Dendritic cell treated with granulocyte-macrophage colony-stimulating factor and Interleukin-4, amounts not matched to agents 40 ng/mL and 50 ng/mL, for 4 days (primary cell): ENCODE results near the gene SEC14L1.

Source experiments
- H3K27ac Mint-ChIP-seq: one replicate; pipeline ENCODE4 v1.8.0; 2022; ENCODE audit warnings: mild to moderate bottlenecking, mixed read lengths
- H3K27me3 Mint-ChIP-seq: one replicate; pipeline ENCODE4 v1.8.0; 2022; ENCODE audit warnings: mild to moderate bottlenecking, mixed read lengths
- H3K36me3 Mint-ChIP-seq: one replicate; pipeline ENCODE4 v1.8.0; 2022; ENCODE audit warnings: low read depth, mixed read lengths
- H3K4me1 Mint-ChIP-seq: one replicate; pipeline ENCODE4 v1.8.0; 2022; ENCODE audit warnings: low read depth, mixed read lengths
- H3K4me3 Mint-ChIP-seq: one replicate; pipeline ENCODE4 v1.8.0; 2022; ENCODE audit warnings: mild to moderate bottlenecking, moderate library complexity, mixed read lengths
- H3K9me3 Mint-ChIP-seq: one replicate; pipeline ENCODE4 v1.8.0; 2022; ENCODE audit warnings: mixed read lengths
- intact Hi-C: fragments of 100-400 bp; cut with micrococcal nuclease; formaldehyde crosslinking; loops from one replicate; pipeline ENCODE4 v1.15.0; 2022

Gene SEC14L1

GRCh38 chr17:77174928-77175661, 34.3 kb downstream of the SEC14L1 start:
- Mint-ChIP-seq H3K4me1 (peaks cover 30% of the 10 kb centered on the region), H3K36me3 (peaks cover 84% of the 10 kb centered on the region), H3K27ac (no peak overlapping the region), H3K4me3 (no peak overlapping the region), H3K9me3 (peaks cover 39% of the 10 kb centered on the region), H3K27me3 (no peaks in the 10 kb centered on the region)
- intact Hi-C loops = no loop called here

GRCh38 chr17:77177002-77177741, 36.4 kb downstream of the SEC14L1 start:
- peaks cover 47% of the 10 kb centered on the region for H3K4me1 Mint-ChIP-seq
- H3K27me3 Mint-ChIP-seq = no peaks in the 10 kb centered on the region

GRCh38 chr17:77178050-77178449, 37.3 kb downstream of the SEC14L1 start:
- Mint-ChIP-seq H3K27me3 (no peaks in the 10 kb centered on the region), H3K4me1 (peaks cover 49% of the 10 kb centered on the region), H3K9me3 (peaks cover 25% of the 10 kb centered on the region), H3K36me3 (peaks cover 81% of the 10 kb centered on the region), H3K4me3 (no peak overlapping the region), H3K27ac (no peak overlapping the region)
- intact Hi-C loops = no loop called here

More at GRCh38 chr17:77177002-77177741, 36.4 kb downstream of the SEC14L1 start:
- intact Hi-C loops = no loop called here
- H3K9me3 Mint-ChIP-seq = peaks cover 33% of the 10 kb centered on the region
- H3K4me3 Mint-ChIP-seq = no peak overlapping the region
- no peak overlapping the region for H3K27ac Mint-ChIP-seq
- peaks cover 85% of the 10 kb centered on the region for H3K36me3 Mint-ChIP-seq

- no peaks in the 10 kb centered on the region for H3K27me3 Mint-ChIP-seq
- peaks cover 45% of the 10 kb centered on the region for H3K4me1 Mint-ChIP-seq
- H3K4me3 Mint-ChIP-seq = no peak overlapping the region
These were observed 37.8 kb downstream of the SEC14L1 start for GRCh38 chr17:77178563-77178962.

GRCh38 chr17:77180503-77181357, 40.0 kb downstream of the SEC14L1 start:
- H3K9me3 Mint-ChIP-seq = no peaks in the 10 kb centered on the region
- H3K4me3 Mint-ChIP-seq = no peak overlapping the region
- H3K27me3 Mint-ChIP-seq = no peaks in the 10 kb centered on the region
- H3K4me1 Mint-ChIP-seq = peaks cover 45% of the 10 kb centered on the region
- intact Hi-C loops = no loop called here
- peaks cover 57% of the 10 kb centered on the region for H3K36me3 Mint-ChIP-seq
- peak overlapping the region; percentile 61 for H3K27ac Mint-ChIP-seq

More at GRCh38 chr17:77178563-77178962, 37.8 kb downstream of the SEC14L1 start:
- Mint-ChIP-seq H3K27ac (no peak overlapping the region), H3K9me3 (peaks cover 19% of the 10 kb centered on the region), H3K36me3 (peaks cover 76% of the 10 kb centered on the region)
- intact Hi-C loops = no loop called here

GRCh38 chr17:77182205-77183172, 41.7 kb downstream of the SEC14L1 start:
- peaks cover 47% of the 10 kb centered on the region for H3K36me3 Mint-ChIP-seq
- H3K27me3 Mint-ChIP-seq = no peaks in the 10 kb centered on the region
- peak overlapping the region; percentile 50 for H3K4me3 Mint-ChIP-seq
- no peaks in the 10 kb centered on the region for H3K9me3 Mint-ChIP-seq
- H3K27ac Mint-ChIP-seq = peak overlapping the region; percentile 61
- H3K4me1 Mint-ChIP-seq = peaks cover 48% of the 10 kb centered on the region
- intact Hi-C loops = no loop called here

- Mint-ChIP-seq H3K27me3 (no peaks in the 10 kb centered on the region), H3K4me1 (peaks cover 53% of the 10 kb centered on the region), H3K4me3 (no peak overlapping the region), H3K36me3 (peaks cover 37% of the 10 kb centered on the region), H3K27ac (no peak overlapping the region), H3K9me3 (no peaks in the 10 kb centered on the region)
- intact Hi-C loops = no loop called here
These were observed 43.7 kb downstream of the SEC14L1 start for GRCh38 chr17:77184474-77184873.

GRCh38 chr17:77185137-77185536, 44.4 kb downstream of the SEC14L1 start:
- no peak overlapping the region for H3K4me3 Mint-ChIP-seq
- peaks cover 31% of the 10 kb centered on the region for H3K36me3 Mint-ChIP-seq
- H3K4me1 Mint-ChIP-seq = peaks cover 57% of the 10 kb centered on the region
- no peaks in the 10 kb centered on the region for H3K9me3 Mint-ChIP-seq
- intact Hi-C loops = no loop called here
- no peak overlapping the region for H3K27ac Mint-ChIP-seq
- no peaks in the 10 kb centered on the region for H3K27me3 Mint-ChIP-seq

GRCh38 chr17:77186141-77186604, 45.4 kb downstream of the SEC14L1 start:
- H3K36me3 Mint-ChIP-seq = peaks cover 31% of the 10 kb centered on the region

GRCh38 chr17:77188084-77189066, 47.6 kb downstream of the SEC14L1 start:
- intact Hi-C loops = no loop called here
- no peaks in the 10 kb centered on the region for H3K9me3 Mint-ChIP-seq
- H3K4me1 Mint-ChIP-seq = peaks cover 36% of the 10 kb centered on the region

More at GRCh38 chr17:77186141-77186604, 45.4 kb downstream of the SEC14L1 start:
- no peak overlapping the region for H3K4me3 Mint-ChIP-seq
- intact Hi-C loops = no loop called here
- H3K9me3 Mint-ChIP-seq = no peaks in the 10 kb centered on the region
- H3K27me3 Mint-ChIP-seq = no peaks in the 10 kb centered on the region
- peaks cover 55% of the 10 kb centered on the region for H3K4me1 Mint-ChIP-seq
- H3K27ac Mint-ChIP-seq = no peak overlapping the region

GRCh38 chr17:77189148-77189547, 48.4 kb downstream of the SEC14L1 start:
- H3K9me3 Mint-ChIP-seq = no peaks in the 10 kb centered on the region
- H3K27ac Mint-ChIP-seq = no peak overlapping the region
- intact Hi-C loops = no loop called here
- peaks cover 47% of the 10 kb centered on the region for H3K36me3 Mint-ChIP-seq
- H3K27me3 Mint-ChIP-seq = no peaks in the 10 kb centered on the region
- no peak overlapping the region for H3K4me3 Mint-ChIP-seq
- peaks cover 36% of the 10 kb centered on the region for H3K4me1 Mint-ChIP-seq

More at GRCh38 chr17:77188084-77189066, 47.6 kb downstream of the SEC14L1 start:
- Mint-ChIP-seq H3K27me3 (no peaks in the 10 kb centered on the region), H3K27ac (no peak overlapping the region), H3K4me3 (no peak overlapping the region), H3K36me3 (peaks cover 40% of the 10 kb centered on the region)

- Mint-ChIP-seq H3K9me3 (no peaks in the 10 kb centered on the region), H3K36me3 (peaks cover 62% of the 10 kb centered on the region), H3K4me1 (peaks cover 36% of the 10 kb centered on the region), H3K4me3 (no peak overlapping the region), H3K27me3 (no peaks in the 10 kb centered on the region), H3K27ac (peak overlapping the region; percentile 67)
- intact Hi-C loops = no loop called here
These were observed 49.8 kb downstream of the SEC14L1 start for GRCh38 chr17:77190576-77190975.
